SK-N-SH treated with all-trans-retinoic acid at 6 μM for 48 hours (cell line): ENCODE data around the gene HOXD8.

ENCODE experiments used
- ATAC-seq: fragments of 200-7000 bp; cut with Tn5 transposase; 3 replicates; pipeline ENCODE4 v1.9.1; 2020; ENCODE audit warnings: mild to moderate bottlenecking, moderate library complexity
- ARNTL ChIP-seq: fragments of 450-650 bp; formaldehyde crosslinking; IDR thresholded peaks from 2 replicates; pipeline ENCODE4 v1.5.0; 2020; ENCODE audit warnings: low read depth, mild to moderate bottlenecking, moderate library complexity, borderline replicate concordance
- BACH2 ChIP-seq: fragments of 250-450 bp; sonication (Bioruptor Pico); IDR thresholded peaks from 2 replicates; pipeline ENCODE4 v1.9.0; 2021; ENCODE audit warnings: mild to moderate bottlenecking, borderline replicate concordance
- CSDC2 ChIP-seq: fragments of 250-450 bp; sonication (Bioruptor Pico); IDR thresholded peaks from 2 replicates; pipeline ENCODE4 v1.5.0; 2020; ENCODE audit warnings: mild to moderate bottlenecking, moderate library complexity
- ESRRG ChIP-seq: fragments of 250-450 bp; sonication (Bioruptor Pico); IDR thresholded peaks from 2 replicates; pipeline ENCODE4 v1.6.1; 2021; ENCODE audit warnings: mild to moderate bottlenecking
- GLIS3 ChIP-seq: fragments of 250-450 bp; sonication (Bioruptor Pico); IDR thresholded peaks from 2 replicates; pipeline ENCODE4 v1.5.0; 2020; ENCODE audit warnings: mild to moderate bottlenecking, moderate library complexity
- ISL1 ChIP-seq: fragments of 250-450 bp; sonication (Bioruptor Pico); IDR thresholded peaks from 2 replicates; pipeline ENCODE4 v2.1.2; 2022; ENCODE audit warnings: mild to moderate bottlenecking, moderate library complexity
- POU6F1 ChIP-seq: fragments of 250-450 bp; sonication (Bioruptor Pico); IDR thresholded peaks from 2 replicates; pipeline ENCODE4 v1.8.0; 2021; ENCODE audit warnings: low read depth, mild to moderate bottlenecking, moderate library complexity, borderline replicate concordance
- PPARA ChIP-seq: fragments of 250-450 bp; sonication (Bioruptor Pico); IDR thresholded peaks from 2 replicates; pipeline ENCODE4 v1.5.0; 2020; ENCODE audit warnings: mild to moderate bottlenecking, borderline replicate concordance
- TCF4 ChIP-seq: fragments of 250-450 bp; sonication (Bioruptor Pico); IDR thresholded peaks from 2 replicates; pipeline ENCODE4 v1.8.0; 2021; ENCODE audit warnings: mild to moderate bottlenecking, moderate library complexity, borderline replicate concordance
- TOX ChIP-seq: fragments of 250-450 bp; sonication (Bioruptor Pico); IDR thresholded peaks from 2 replicates; pipeline ENCODE4 v1.8.0; 2021; ENCODE audit warnings: mild to moderate bottlenecking, moderate library complexity, borderline replicate concordance
- ZC3H10 ChIP-seq: fragments of 250-450 bp; sonication (Bioruptor Pico); IDR thresholded peaks from 2 replicates; pipeline ENCODE4 v1.5.1; 2021; ENCODE audit warnings: mild to moderate bottlenecking, moderate library complexity
- ZFP3 ChIP-seq: fragments of 250-450 bp; sonication (Bioruptor Pico); IDR thresholded peaks from 2 replicates; pipeline ENCODE4 v1.5.0; 2020; ENCODE audit warnings: mild to moderate bottlenecking, moderate library complexity
- ZFP30 ChIP-seq: fragments of 450-650 bp; formaldehyde crosslinking; IDR thresholded peaks from 2 replicates; pipeline ENCODE4 v1.5.0; 2022; ENCODE audit warnings: mild to moderate bottlenecking, moderate library complexity
- ZNF70 ChIP-seq: fragments of 450-650 bp; formaldehyde crosslinking; IDR thresholded peaks from 2 replicates; pipeline ENCODE4 v1.5.0; 2020; ENCODE audit warnings: mild to moderate bottlenecking, moderate library complexity
- ZNF8 ChIP-seq: fragments of 450-650 bp; formaldehyde crosslinking; IDR thresholded peaks from 2 replicates; pipeline ENCODE4 v1.5.0; 2020; ENCODE audit warnings: mild to moderate bottlenecking, moderate library complexity
- TF ChIP-seq, protein P1 (sequence below): fragments of 250-450 bp; sonication (Bioruptor Pico); IDR thresholded peaks from 2 replicates; pipeline ENCODE4 v1.5.0; 2020; ENCODE audit warnings: mild to moderate bottlenecking, moderate library complexity
- TF ChIP-seq, protein P2 (sequence below): fragments of 250-450 bp; sonication (Bioruptor Pico); IDR thresholded peaks from 2 replicates; pipeline ENCODE4 v1.5.1; 2020; ENCODE audit warnings: low read depth, mild to moderate bottlenecking, moderate library complexity
- TF ChIP-seq, protein P3 (sequence below): fragments of 250-450 bp; sonication (Bioruptor Pico); IDR thresholded peaks from 2 replicates; pipeline ENCODE4 v1.8.0; 2020; ENCODE audit warnings: mild to moderate bottlenecking, moderate library complexity, borderline replicate concordance
- TF ChIP-seq, protein P4 (sequence below): fragments of 250-450 bp; sonication (Bioruptor Pico); IDR thresholded peaks from 2 replicates; pipeline ENCODE4 v1.5.1; 2021; ENCODE audit warnings: mild to moderate bottlenecking, moderate library complexity

HOXD8 gene

DNA sequence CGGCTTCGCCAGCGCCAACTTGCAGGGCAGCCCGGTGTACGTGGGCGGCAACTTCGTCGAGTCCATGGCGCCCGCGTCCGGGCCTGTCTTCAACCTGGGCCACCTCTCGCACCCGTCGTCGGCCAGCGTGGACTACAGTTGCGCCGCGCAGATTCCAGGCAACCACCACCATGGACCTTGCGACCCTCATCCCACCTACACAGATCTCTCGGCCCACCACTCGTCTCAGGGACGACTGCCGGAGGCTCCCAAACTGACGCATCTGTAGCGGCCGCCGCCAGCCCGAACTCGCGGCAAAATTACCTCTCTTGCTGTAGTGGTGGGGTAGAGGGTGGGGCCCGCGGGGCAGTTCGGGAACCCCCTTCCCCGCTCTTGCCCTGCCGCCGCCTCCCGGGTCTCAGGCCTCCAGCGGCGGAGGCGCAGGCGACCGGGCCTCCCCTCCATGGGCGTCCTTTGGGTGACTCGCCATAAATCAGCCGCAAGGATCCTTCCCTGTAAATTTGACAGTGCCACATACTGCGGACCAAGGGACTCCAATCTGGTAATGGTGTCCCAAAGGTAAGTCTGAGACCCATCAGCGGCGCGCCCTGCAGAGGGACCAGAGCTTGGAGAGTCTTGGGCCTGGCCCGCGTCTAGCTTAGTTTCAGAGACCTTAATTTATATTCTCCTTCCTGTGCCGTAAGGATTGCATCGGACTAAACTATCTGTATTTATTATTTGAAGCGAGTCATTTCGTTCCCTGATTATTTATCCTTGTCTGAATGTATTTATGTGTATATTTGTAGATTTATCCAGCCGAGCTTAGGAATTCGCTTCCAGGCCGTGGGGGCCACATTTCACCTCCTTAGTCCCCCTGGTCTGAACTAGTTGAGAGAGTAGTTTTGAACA lies 42.7 kb downstream of the HOXD8 start (continued):
- no peak for TF ChIP-seq TCF4

- ATAC-seq = no peak
- TF ChIP-seq ISL1 (no peak), ZC3H10 (CRISPR knock-in tag) (no peak), TOX (CRISPR knock-in tag) (no peak), PPARA (CRISPR knock-in tag) (no peak), ARNTL (CRISPR knock-in tag) (no peak), TCF4 (no peak), ESRRG (CRISPR knock-in tag) (no peak), POU6F1 (CRISPR knock-in tag) (no peak), CSDC2 (CRISPR knock-in tag) (no peak), GLIS3 (CRISPR knock-in tag) (no peak), ZNF8 (CRISPR knock-in tag) (no peak)
- TF ChIP-seq, protein P1, sequence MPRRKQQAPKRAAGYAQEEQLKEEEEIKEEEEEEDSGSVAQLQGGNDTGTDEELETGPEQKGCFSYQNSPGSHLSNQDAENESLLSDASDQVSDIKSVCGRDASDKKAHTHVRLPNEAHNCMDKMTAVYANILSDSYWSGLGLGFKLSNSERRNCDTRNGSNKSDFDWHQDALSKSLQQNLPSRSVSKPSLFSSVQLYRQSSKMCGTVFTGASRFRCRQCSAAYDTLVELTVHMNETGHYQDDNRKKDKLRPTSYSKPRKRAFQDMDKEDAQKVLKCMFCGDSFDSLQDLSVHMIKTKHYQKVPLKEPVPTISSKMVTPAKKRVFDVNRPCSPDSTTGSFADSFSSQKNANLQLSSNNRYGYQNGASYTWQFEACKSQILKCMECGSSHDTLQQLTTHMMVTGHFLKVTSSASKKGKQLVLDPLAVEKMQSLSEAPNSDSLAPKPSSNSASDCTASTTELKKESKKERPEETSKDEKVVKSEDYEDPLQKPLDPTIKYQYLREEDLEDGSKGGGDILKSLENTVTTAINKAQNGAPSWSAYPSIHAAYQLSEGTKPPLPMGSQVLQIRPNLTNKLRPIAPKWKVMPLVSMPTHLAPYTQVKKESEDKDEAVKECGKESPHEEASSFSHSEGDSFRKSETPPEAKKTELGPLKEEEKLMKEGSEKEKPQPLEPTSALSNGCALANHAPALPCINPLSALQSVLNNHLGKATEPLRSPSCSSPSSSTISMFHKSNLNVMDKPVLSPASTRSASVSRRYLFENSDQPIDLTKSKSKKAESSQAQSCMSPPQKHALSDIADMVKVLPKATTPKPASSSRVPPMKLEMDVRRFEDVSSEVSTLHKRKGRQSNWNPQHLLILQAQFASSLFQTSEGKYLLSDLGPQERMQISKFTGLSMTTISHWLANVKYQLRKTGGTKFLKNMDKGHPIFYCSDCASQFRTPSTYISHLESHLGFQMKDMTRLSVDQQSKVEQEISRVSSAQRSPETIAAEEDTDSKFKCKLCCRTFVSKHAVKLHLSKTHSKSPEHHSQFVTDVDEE (CRISPR knock-in tag) = no peak
- TF ChIP-seq, protein P2, sequence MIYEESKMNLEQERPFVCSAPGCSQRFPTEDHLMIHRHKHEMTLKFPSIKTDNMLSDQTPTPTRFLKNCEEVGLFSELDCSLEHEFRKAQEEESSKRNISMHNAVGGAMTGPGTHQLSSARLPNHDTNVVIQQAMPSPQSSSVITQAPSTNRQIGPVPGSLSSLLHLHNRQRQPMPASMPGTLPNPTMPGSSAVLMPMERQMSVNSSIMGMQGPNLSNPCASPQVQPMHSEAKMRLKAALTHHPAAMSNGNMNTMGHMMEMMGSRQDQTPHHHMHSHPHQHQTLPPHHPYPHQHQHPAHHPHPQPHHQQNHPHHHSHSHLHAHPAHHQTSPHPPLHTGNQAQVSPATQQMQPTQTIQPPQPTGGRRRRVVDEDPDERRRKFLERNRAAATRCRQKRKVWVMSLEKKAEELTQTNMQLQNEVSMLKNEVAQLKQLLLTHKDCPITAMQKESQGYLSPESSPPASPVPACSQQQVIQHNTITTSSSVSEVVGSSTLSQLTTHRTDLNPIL (CRISPR knock-in tag) = no peak
- TF ChIP-seq, protein P3, sequence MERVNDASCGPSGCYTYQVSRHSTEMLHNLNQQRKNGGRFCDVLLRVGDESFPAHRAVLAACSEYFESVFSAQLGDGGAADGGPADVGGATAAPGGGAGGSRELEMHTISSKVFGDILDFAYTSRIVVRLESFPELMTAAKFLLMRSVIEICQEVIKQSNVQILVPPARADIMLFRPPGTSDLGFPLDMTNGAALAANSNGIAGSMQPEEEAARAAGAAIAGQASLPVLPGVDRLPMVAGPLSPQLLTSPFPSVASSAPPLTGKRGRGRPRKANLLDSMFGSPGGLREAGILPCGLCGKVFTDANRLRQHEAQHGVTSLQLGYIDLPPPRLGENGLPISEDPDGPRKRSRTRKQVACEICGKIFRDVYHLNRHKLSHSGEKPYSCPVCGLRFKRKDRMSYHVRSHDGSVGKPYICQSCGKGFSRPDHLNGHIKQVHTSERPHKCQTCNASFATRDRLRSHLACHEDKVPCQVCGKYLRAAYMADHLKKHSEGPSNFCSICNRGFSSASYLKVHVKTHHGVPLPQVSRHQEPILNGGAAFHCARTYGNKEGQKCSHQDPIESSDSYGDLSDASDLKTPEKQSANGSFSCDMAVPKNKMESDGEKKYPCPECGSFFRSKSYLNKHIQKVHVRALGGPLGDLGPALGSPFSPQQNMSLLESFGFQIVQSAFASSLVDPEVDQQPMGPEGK (CRISPR knock-in tag) = no peak
Measured at GRCh38 chr2:176172895-176173566, 43.5 kb downstream of the HOXD8 start.

GRCh38 chr2:176173567-176174381 lies 44.3 kb downstream of the HOXD8 start:
- ATAC-seq = no peak
- TF ChIP-seq, protein P4, sequence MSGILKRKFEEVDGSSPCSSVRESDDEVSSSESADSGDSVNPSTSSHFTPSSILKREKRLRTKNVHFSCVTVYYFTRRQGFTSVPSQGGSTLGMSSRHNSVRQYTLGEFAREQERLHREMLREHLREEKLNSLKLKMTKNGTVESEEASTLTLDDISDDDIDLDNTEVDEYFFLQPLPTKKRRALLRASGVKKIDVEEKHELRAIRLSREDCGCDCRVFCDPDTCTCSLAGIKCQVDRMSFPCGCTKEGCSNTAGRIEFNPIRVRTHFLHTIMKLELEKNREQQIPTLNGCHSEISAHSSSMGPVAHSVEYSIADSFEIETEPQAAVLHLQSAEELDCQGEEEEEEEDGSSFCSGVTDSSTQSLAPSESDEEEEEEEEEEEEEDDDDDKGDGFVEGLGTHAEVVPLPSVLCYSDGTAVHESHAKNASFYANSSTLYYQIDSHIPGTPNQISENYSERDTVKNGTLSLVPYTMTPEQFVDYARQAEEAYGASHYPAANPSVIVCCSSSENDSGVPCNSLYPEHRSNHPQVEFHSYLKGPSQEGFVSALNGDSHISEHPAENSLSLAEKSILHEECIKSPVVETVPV (CRISPR knock-in tag) = no peak
- TF ChIP-seq ZFP3 (CRISPR knock-in tag) = no peak
- no peak for TF ChIP-seq ZNF8 (CRISPR knock-in tag)
- TF ChIP-seq BACH2 (CRISPR knock-in tag) = no peak
- no peak for TF ChIP-seq ZFP30 (CRISPR knock-in tag)
- no peak for TF ChIP-seq TOX (CRISPR knock-in tag)
- TF ChIP-seq ARNTL (CRISPR knock-in tag) = no peak
- TF ChIP-seq ZNF70 = no peak
- TF ChIP-seq, protein P1 (CRISPR knock-in tag) = no peak
- TF ChIP-seq PPARA (CRISPR knock-in tag) = no peak
- no peak for TF ChIP-seq ISL1
- TF ChIP-seq ESRRG (CRISPR knock-in tag) = no peak
- no peak for TF ChIP-seq ZC3H10 (CRISPR knock-in tag)
- TF ChIP-seq, protein P3 (CRISPR knock-in tag) = no peak
- TF ChIP-seq CSDC2 (CRISPR knock-in tag) = no peak
